Dendritic cell treated with granulocyte-macrophage colony-stimulating factor and Interleukin-4, amounts not matched to agents 40 ng/mL and 50 ng/mL, for 4 days (primary cell): ENCODE results near the gene PAPOLG.

Experiments
- H3K27ac Mint-ChIP-seq: one replicate; pipeline ENCODE4 v1.8.0; 2022; ENCODE audit warnings: mild to moderate bottlenecking, mixed read lengths
- H3K27me3 Mint-ChIP-seq: one replicate; pipeline ENCODE4 v1.8.0; 2022; ENCODE audit warnings: mild to moderate bottlenecking, mixed read lengths
- H3K36me3 Mint-ChIP-seq: one replicate; pipeline ENCODE4 v1.8.0; 2022; ENCODE audit warnings: low read depth, mixed read lengths
- H3K4me1 Mint-ChIP-seq: one replicate; pipeline ENCODE4 v1.8.0; 2022; ENCODE audit warnings: low read depth, mixed read lengths
- H3K4me3 Mint-ChIP-seq: one replicate; pipeline ENCODE4 v1.8.0; 2022; ENCODE audit warnings: mild to moderate bottlenecking, moderate library complexity, mixed read lengths
- H3K9me3 Mint-ChIP-seq: one replicate; pipeline ENCODE4 v1.8.0; 2022; ENCODE audit warnings: mixed read lengths
- intact Hi-C: fragments of 100-400 bp; cut with micrococcal nuclease; formaldehyde crosslinking; loops from one replicate; pipeline ENCODE4 v1.15.0; 2022

Gene PAPOLG

GRCh38 chr2:60756097-60757087, at the start of gene PAPOLG:
PAPOLG (plus strand) TSS chr2:60756268; CDS start chr2:60756479, 211 bp downstream.
- H3K36me3 Mint-ChIP-seq: peaks cover 26% of the 10 kb centered on the region
- peak within 1 kb of the TSS; percentile 100 for H3K4me3 Mint-ChIP-seq
- intact Hi-C loops: loop anchor here (2.0 kb wide), 1 partner anchor 46 kb away; no protein-coding TSS in a partner anchor
- H3K4me1 Mint-ChIP-seq: peaks cover 16% of the 10 kb centered on the region
- peak within 1 kb of the TSS; percentile 96 for H3K27ac Mint-ChIP-seq
- no peaks in the 10 kb centered on the region for H3K9me3 Mint-ChIP-seq
- H3K27me3 Mint-ChIP-seq: no peaks in the 10 kb centered on the region

- no peak overlapping the region for H3K4me3 Mint-ChIP-seq
- intact Hi-C loops: loop anchor here (1.0 kb wide), 1 partner anchor 290 kb away; no protein-coding TSS in a partner anchor
- H3K9me3 Mint-ChIP-seq: no peaks in the 10 kb centered on the region
- no peaks in the 10 kb centered on the region for H3K27me3 Mint-ChIP-seq
- H3K36me3 Mint-ChIP-seq: no peaks in the 10 kb centered on the region
- peaks cover 22% of the 10 kb centered on the region for H3K4me1 Mint-ChIP-seq
- H3K27ac Mint-ChIP-seq: peak overlapping the region; percentile 80
These were observed 48.2 kb upstream of the PAPOLG start for GRCh38 chr2:60707750-60708371.

DNA sequence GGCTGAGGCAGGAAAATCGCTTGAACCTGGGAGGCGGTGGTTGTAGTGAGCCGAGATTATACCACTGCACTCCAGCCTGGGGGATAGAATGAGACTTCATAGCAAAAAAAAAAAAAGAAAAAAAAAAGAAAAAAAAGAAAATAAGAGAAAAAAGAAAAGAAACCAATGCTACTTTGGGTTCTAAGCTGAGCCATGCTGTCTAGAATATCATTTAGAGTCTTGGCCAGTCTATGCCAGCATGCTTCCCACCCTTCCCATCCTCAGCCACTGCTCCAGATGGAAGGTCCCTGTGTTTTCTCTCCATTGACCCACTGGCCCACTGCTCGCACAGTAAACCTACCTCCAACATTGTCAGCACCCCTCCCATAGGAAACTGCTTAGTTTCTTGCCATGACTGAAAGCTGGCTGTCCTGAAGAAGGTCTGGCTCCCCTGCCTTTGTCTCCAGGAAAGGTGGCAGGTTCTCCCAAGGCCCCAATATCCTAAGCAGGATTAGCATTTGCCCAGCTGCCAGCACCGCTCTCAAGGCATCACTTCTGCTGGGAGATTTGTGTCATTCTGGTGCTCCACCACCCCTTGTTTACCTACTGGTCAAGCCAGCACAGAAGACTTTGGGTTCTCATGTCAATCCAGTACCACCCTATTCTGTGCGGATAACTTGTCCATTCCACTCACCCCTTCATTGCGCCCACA, 47.3 kb upstream of the PAPOLG start:
- intact Hi-C loops: no loop called here
- H3K27ac Mint-ChIP-seq: peak overlapping the region; percentile 63
- H3K27me3 Mint-ChIP-seq: no peaks in the 10 kb centered on the region
- H3K4me3 Mint-ChIP-seq: no peak overlapping the region
- H3K36me3 Mint-ChIP-seq: no peaks in the 10 kb centered on the region
- peaks cover 22% of the 10 kb centered on the region for H3K4me1 Mint-ChIP-seq
- no peaks in the 10 kb centered on the region for H3K9me3 Mint-ChIP-seq

DNA sequence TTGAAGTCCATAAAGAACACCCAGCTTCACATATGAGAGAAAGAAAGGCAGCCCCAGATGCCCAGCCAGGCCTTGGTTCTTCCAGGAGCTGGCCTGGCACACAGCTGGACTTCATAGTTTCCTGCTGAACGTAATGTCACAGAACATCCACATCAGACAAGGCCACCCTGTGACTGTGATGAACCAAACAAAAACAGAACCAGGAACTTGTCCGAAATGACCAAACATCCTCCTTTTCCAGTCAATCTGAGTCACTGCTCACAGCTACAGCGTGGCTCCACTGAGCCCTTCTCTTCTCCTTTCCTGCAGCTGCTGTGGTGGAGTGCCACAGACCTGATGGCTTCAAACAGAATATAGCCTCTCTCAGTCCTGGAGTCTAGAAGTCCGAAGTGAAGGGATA, 45.4 kb upstream of the PAPOLG start:
- H3K27ac Mint-ChIP-seq: peak overlapping the region; percentile 81
- peaks cover 3% of the 10 kb centered on the region for H3K9me3 Mint-ChIP-seq
- H3K4me3 Mint-ChIP-seq: no peak overlapping the region
- H3K36me3 Mint-ChIP-seq: no peaks in the 10 kb centered on the region
- intact Hi-C loops: loop anchor here (2.0 kb wide), 1 partner anchor 46 kb away; the partner anchor contains the start of gene PAPOLG
- H3K4me1 Mint-ChIP-seq: peaks cover 22% of the 10 kb centered on the region
- H3K27me3 Mint-ChIP-seq: no peaks in the 10 kb centered on the region

DNA sequence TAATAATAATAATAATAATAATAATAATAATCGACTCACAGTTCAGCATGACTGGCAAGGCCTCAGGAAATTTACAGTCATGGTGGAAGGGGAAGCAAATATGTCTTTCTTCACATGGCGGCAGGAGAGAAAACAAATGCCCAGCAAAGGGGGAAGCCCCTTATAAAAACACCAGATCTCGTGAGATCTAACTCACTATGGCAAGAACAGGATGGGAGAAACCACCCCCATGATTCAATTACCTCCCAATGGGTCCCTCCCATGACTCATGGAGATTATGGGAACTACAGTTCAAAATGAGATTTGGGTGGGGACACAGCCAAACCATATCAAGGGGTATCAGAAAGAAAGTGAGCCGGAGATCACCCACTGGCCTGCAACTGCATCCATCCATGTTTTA, 40.5 kb upstream of the PAPOLG start:
- Mint-ChIP-seq H3K36me3 (no peaks in the 10 kb centered on the region), H3K27ac (no peak overlapping the region), H3K4me1 (peaks cover 23% of the 10 kb centered on the region), H3K27me3 (no peaks in the 10 kb centered on the region), H3K9me3 (peaks cover 6% of the 10 kb centered on the region), H3K4me3 (no peak overlapping the region)
- intact Hi-C loops: no loop called here

GRCh38 chr2:60717691-60718090, 38.4 kb upstream of the PAPOLG start:
- H3K27me3 Mint-ChIP-seq: no peaks in the 10 kb centered on the region
- intact Hi-C loops: no loop called here

DNA sequence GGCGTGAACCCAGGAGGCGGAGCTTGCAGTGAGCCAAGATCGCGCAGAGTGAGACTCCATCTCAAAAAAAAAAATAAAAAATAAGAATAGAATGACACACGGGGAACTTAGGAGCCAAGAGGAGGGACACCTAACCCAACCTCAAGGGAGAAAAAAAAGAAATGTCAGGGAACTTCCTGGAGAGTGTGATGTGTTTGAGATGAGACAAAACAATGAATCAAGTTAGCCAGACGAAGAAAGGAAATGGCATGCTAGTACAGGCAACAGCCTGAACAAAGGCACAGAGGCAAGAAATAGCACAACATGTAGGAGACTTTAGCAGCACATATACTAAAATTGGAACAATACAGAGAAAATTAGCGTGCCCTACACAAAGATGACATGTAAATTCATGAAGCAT, 36.7 kb upstream of the PAPOLG start:
- Mint-ChIP-seq H3K27me3 (no peaks in the 10 kb centered on the region), H3K9me3 (peaks cover 6% of the 10 kb centered on the region), H3K4me3 (no peak overlapping the region), H3K36me3 (no peaks in the 10 kb centered on the region), H3K4me1 (peaks cover 11% of the 10 kb centered on the region), H3K27ac (no peak overlapping the region)
- intact Hi-C loops: no loop called here

More at GRCh38 chr2:60717691-60718090, 38.4 kb upstream of the PAPOLG start:
- Mint-ChIP-seq H3K27ac (peak overlapping the region; percentile 71), H3K4me3 (no peak overlapping the region), H3K9me3 (peaks cover 6% of the 10 kb centered on the region), H3K4me1 (peaks cover 11% of the 10 kb centered on the region), H3K36me3 (no peaks in the 10 kb centered on the region)

DNA sequence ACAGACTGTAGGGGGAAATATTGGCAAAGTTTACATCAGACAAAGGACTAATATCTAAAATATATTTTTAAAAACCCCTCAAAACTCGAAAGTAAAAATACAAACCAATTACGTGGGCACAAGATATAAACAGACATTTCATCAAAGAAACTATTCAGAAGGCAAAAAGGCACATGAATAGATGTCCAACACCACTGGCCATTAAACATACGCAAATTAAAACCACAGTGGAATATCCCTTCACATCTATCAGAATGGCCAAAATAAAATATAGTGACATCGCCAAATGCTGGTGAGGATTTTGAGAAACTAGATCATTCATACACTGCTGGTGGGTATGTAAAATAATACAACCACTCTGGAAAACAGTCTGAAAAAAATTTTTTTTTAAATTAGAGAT, 30.6 kb upstream of the PAPOLG start:
- Mint-ChIP-seq H3K36me3 (no peaks in the 10 kb centered on the region), H3K4me3 (no peak overlapping the region), H3K9me3 (no peaks in the 10 kb centered on the region), H3K27me3 (no peaks in the 10 kb centered on the region), H3K4me1 (no peaks in the 10 kb centered on the region), H3K27ac (no peak overlapping the region)
- intact Hi-C loops: no loop called here

DNA sequence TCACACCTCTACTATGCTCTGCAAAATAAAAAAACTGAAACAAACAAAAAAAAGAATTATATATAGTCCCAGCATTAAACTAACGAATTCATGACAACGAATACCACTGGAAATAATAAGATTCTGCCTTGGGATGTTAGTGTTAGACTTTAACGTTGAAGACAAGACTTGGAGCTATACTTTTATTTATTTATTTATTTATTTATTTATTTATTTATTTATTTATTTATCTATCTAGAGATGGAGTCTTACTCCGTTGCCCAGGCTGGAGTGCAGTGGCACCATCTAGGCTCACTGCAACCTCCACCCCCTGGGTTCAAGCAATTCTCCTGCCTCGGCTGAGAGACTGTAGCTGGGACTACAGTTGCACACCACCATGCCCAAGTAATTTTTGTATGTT, 27.2 kb upstream of the PAPOLG start:
- Mint-ChIP-seq H3K9me3 (no peaks in the 10 kb centered on the region), H3K27ac (no peak overlapping the region), H3K27me3 (no peaks in the 10 kb centered on the region), H3K4me3 (no peak overlapping the region), H3K36me3 (no peaks in the 10 kb centered on the region), H3K4me1 (no peaks in the 10 kb centered on the region)
- intact Hi-C loops: no loop called here

- H3K4me1 Mint-ChIP-seq: peaks cover 5% of the 10 kb centered on the region
- peak overlapping the region; percentile 75 for H3K4me3 Mint-ChIP-seq
- intact Hi-C loops: no loop called here
- no peak overlapping the region for H3K27ac Mint-ChIP-seq
- H3K9me3 Mint-ChIP-seq: no peaks in the 10 kb centered on the region
- no peaks in the 10 kb centered on the region for H3K36me3 Mint-ChIP-seq
- H3K27me3 Mint-ChIP-seq: peaks cover 31% of the 10 kb centered on the region
These were observed 20.4 kb upstream of the PAPOLG start for GRCh38 chr2:60735496-60736250.

GRCh38 chr2:60738679-60739078, 17.4 kb upstream of the PAPOLG start:
- no peaks in the 10 kb centered on the region for H3K9me3 Mint-ChIP-seq
- H3K36me3 Mint-ChIP-seq: no peaks in the 10 kb centered on the region
- no peak overlapping the region for H3K4me3 Mint-ChIP-seq
- peaks cover 5% of the 10 kb centered on the region for H3K4me1 Mint-ChIP-seq
- no peak overlapping the region for H3K27ac Mint-ChIP-seq
- intact Hi-C loops: no loop called here
- H3K27me3 Mint-ChIP-seq: peaks cover 31% of the 10 kb centered on the region

DNA sequence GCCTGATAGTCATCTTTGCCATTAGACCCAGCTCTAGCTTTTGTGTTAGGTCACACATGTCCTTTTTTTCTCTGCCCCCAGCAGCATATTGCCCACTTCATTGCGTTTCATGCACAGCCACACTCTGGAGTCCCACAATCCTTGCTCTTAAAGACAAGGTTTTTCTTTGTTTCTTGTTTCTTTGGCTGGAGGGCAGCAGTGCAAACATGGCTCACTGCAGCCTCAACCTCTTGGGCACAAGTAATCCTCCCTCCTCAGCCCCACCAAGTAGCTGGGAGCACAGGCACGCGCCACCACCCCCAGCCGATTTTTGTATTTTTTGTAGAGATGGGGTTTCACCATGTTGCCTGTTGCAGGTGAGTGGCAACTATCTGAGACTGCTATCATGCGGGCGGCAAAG, 16.9 kb upstream of the PAPOLG start:
- intact Hi-C loops: no loop called here
- Mint-ChIP-seq H3K27ac (no peak overlapping the region), H3K36me3 (no peaks in the 10 kb centered on the region), H3K9me3 (no peaks in the 10 kb centered on the region), H3K4me1 (peaks cover 5% of the 10 kb centered on the region), H3K27me3 (peaks cover 31% of the 10 kb centered on the region), H3K4me3 (no peak overlapping the region)

GRCh38 chr2:60741576-60741975, 14.5 kb upstream of the PAPOLG start:
- no peak overlapping the region for H3K27ac Mint-ChIP-seq
- no peaks in the 10 kb centered on the region for H3K9me3 Mint-ChIP-seq
- H3K27me3 Mint-ChIP-seq: peaks cover 14% of the 10 kb centered on the region
- no peak overlapping the region for H3K4me3 Mint-ChIP-seq
- intact Hi-C loops: no loop called here
- peaks cover 8% of the 10 kb centered on the region for H3K4me1 Mint-ChIP-seq
- H3K36me3 Mint-ChIP-seq: no peaks in the 10 kb centered on the region
